ENCODE results near the gene OBI1.

- TF ChIP-seq CTCF (IDR thresholded peaks at IDR 0.05; ENCODE audit: low read depth, low read length) (no peak), EZH2phosphoT487 (IDR thresholded peaks at IDR 0.05; ENCODE audit: low read depth) (no peak)
Observed at GRCh38 chr13:78679329-78679728, 20.4 kb upstream of the OBI1 start.

Data from OCI-LY3 (cell line).